Measurements from ENCODE around the gene HMCES.
A peak's percentile ranks its signal among the peaks of the same experiment; 100 is the strongest.

HMCES gene

DNA sequence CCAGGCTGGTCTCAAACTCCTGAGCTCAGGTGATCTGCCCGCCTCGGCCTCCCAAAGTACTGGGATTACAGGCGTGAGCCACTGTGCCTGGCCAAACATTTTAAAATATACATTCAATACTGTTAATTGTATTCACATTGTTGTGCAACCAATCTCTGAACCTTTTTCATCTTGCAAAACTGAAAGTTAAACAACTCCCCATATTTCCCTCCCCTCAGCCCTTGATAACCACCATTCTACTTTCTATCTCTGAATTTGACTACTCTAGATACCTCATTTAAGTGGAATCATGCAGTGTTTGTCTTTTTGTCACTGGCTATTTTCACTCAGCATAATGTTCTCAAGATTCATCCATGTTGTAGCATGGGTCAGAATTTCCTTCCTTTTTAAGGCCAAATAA, 30.0 kb downstream of the HMCES start:
- peaks cover 33% of the 10 kb centered on the region for H3K36me3 Mint-ChIP-seq
- peaks cover 43% of the 10 kb centered on the region for H3K4me1 Mint-ChIP-seq
- ATAC-seq = peak; percentile 22
- no peak for DNase-seq (ENCODE audit: low spot score in 2 of 2)
- no peak overlapping the region for H3K27ac Mint-ChIP-seq
- H3K9me3 Mint-ChIP-seq = no peaks in the 10 kb centered on the region
- H3K4me3 Mint-ChIP-seq = no peak overlapping the region

DNA sequence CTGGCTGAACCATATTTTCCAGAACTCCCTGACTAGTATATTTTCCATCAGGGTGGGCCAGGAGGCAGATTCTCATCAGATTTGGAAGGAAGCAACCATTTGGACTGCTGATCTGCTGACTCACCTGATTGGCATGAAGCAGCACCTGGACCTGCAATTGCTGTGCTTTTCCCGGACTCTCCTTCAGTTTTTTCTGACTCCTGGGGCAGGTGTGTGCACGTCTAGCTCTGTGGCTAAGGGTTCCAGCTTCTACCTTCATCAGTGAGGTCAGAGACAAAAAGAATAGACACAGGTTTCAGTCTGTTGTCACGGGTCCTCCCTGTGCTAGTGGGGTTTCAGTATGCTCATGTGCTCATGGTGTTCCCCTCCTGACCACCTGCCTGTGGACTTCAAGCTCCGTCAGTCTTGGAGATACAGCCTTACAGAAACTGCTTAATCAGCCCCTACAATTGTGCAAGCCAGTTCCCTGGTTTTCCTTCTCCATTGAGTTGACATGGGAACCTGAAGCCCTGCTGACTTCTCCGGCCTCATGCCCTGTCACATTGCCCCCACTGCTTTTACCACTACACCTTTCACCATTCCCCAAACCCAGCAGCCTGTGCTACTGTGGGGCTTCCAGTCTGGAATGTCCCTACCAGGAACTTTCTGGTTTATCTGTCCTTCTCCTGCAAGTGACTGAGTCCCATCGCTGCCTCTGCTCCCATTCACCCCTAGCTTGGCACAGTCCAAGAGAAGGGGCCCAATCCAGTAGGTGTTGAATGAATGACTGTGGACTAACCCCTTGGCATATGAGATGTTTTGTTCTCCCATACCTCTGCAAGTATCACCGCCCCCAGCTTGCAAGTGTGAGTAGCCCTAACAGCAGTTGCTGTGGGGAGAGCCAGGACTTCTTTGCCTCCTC, 31.7 kb downstream of the HMCES start:
- no peak for DNase-seq (ENCODE audit: low spot score in 2 of 2)
- H3K4me1 Mint-ChIP-seq = peaks cover 48% of the 10 kb centered on the region
- H3K9me3 Mint-ChIP-seq = no peaks in the 10 kb centered on the region
- ATAC-seq = no peak
- H3K27ac Mint-ChIP-seq = peak overlapping the region; percentile 38
- H3K36me3 Mint-ChIP-seq = peaks cover 32% of the 10 kb centered on the region
- H3K4me3 Mint-ChIP-seq = no peak overlapping the region

DNA sequence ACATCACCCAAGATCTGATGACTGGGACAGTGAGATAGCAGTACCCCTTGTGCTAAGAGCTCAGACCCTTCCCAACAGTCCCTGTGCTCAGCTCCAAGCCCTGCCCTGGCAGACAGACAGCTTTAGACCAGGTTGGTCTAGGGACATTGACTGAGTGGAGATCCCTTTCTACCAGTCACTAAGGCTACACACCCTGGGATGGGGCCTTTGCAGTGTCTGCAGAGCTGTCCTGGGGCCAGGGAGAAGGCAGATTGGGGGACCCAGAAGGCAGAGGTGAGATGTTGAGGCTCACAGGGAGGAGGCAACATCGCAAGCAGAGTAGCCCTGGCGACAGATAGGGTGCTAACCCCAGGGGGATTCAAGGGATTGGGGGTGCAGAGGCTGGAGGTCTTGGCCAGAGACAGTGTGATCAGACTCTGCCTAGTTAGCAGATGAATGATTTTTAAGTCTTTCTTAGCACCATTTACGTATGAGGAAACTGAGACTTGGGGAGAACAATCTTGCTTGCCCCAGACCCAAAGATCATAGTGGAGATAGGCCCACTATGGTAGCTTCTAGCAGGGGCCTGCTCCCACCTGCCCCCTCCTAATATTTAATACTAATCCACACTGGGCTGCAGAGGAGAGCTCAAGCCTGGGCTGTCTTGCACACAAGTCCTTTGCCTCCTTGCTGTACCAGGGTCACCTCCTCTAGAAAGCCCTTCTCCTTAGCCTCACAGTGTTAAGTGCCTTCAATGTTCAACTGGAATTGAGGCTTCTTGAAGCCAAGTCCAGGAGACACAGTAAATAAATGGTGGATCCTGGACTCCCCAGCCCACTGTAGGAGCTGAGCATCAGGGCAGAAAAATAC, 32.6 kb downstream of the HMCES start:
- Mint-ChIP-seq H3K9me3 (no peaks in the 10 kb centered on the region), H3K4me3 (peak overlapping the region; percentile 2), H3K27ac (peak overlapping the region; percentile 96), H3K4me1 (peaks cover 53% of the 10 kb centered on the region), H3K36me3 (peaks cover 32% of the 10 kb centered on the region)
- DNase-seq (ENCODE audit: low spot score in 2 of 2) (no peak), ATAC-seq (no peak)

DNA sequence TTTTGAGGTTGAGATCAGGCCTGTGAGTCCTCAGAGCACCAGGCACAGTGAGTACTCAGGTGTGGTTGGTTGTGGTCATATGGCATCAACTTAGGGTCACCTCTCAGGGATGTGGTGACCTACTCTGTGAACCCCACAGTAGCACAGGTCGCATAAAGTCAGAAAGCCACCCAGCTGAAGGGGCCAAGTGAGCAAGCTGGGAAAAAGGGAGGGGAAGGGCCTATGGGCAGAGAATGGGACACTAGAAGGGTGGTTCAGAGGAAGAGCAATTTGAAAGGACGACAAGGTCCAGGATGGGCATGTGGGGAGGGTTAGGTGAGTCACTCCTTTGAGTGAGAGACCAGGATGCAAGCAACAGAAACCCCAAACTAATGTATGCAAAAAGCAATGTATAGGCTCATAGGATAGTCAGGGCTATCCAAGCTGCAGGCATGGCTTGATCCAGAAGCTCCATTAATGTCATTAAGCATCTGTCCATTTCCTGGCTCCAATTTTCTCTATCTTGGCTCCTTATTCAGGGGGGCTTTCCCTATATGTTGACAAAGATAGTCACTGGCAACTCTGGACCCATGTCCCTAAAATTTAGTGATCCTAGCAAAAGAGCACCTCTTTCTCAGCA, 33.5 kb downstream of the HMCES start:
- DNase-seq (ENCODE audit: low spot score in 2 of 2) = peak in 1 of 2 donors; percentile 57
- Mint-ChIP-seq H3K36me3 (peaks cover 30% of the 10 kb centered on the region), H3K27ac (peak overlapping the region; percentile 96), H3K4me1 (peaks cover 55% of the 10 kb centered on the region), H3K4me3 (peak overlapping the region; percentile 2), H3K9me3 (no peaks in the 10 kb centered on the region)
- ATAC-seq = peak; percentile 58

DNA sequence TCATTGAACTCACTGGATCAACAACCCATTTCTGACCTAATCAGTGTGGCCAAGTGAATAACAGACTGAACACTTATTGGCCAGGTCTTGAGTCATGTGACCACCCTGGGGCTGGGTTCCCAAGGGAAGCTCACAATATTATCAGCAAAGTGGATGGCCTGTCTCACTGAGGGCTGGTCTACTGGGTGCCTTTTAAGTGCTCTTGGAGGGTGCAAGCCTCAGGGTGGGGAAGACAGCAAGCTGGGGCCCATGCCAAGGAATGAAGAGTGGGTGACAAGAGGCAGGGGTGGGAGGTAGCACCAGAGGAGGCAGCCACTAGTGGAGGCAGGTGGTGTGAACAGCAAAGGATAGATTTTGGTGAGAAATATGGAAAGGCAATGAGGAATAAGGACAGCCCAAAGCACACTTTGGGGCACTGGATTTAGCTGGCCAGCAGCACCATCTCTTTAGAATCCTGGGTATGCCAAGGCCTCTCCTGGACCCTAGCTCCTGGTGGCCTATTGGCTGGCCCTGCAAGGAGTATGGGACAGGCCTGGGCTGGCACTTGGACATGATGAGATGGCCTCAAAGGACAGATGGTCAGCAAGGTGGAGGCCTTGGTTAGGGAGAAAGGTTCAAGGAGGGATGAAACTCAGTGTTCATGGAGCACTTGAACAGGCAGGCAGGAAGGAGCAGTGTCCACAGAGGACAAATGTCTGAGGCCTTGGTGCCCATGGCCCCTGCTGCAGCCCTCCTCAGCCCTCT, 34.2 kb downstream of the HMCES start:
- peak overlapping the region; percentile 96 for H3K27ac Mint-ChIP-seq
- no peaks in the 10 kb centered on the region for H3K9me3 Mint-ChIP-seq
- H3K4me3 Mint-ChIP-seq = peak overlapping the region; percentile 90
- ATAC-seq = no peak
- peaks cover 30% of the 10 kb centered on the region for H3K36me3 Mint-ChIP-seq
- H3K4me1 Mint-ChIP-seq = peaks cover 63% of the 10 kb centered on the region
- DNase-seq (ENCODE audit: low spot score in 2 of 2) = no peak

DNA sequence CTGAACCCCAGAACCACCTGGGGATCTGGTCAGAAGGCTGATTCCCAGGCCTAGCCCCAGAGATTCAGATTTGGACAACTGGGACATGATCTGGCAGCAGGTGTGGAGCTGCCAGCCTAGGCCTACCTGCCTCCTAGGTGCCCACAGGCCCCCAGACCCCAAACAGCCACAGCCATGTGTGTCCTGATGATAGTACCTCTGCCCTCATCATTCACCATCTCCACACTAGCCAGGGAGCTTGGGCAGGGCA, 34.7 kb downstream of the HMCES start:
- peak in 1 of 2 donors; percentile 63 for DNase-seq (ENCODE audit: low spot score in 2 of 2)
- Mint-ChIP-seq H3K4me1 (peaks cover 64% of the 10 kb centered on the region), H3K27ac (peak overlapping the region; percentile 96), H3K36me3 (peaks cover 30% of the 10 kb centered on the region), H3K4me3 (peak overlapping the region; percentile 90), H3K9me3 (no peaks in the 10 kb centered on the region)
- no peak for ATAC-seq

DNA sequence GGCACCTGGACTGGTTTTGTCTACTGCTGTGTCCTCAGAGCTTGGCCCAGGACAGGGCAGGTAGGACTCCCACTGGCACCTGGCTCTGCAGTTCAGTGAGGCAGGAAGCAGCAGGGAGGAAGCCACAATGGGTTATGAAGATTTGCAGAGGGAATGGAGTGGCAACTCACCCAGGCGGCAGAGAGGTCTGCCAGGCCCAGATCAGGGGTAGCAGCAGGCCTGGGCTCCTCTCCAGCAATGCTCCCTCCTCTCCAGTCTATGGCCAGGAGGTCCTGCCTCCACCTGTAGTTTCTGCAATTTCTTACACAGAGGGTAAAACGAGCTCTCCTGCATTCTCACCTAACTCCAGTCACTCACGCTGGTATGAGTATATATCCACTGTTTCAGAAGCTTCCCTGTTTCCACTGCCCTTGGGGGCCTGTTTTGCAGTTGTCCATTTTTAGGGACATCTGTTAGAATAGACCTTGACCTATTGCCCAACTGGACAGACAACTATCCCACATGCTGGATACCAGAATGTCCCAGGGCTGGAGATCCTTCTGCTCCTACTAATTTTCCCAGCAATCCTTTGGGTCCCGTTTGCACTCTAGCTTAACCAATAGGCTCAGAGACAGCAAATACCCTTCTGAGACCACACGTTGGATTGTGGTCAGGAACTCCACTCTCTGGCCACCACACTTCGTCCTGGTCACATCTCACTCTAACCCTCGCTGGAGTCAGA, 35.2 kb downstream of the HMCES start:
- Mint-ChIP-seq H3K9me3 (no peaks in the 10 kb centered on the region), H3K27ac (peak overlapping the region; percentile 96), H3K36me3 (peaks cover 30% of the 10 kb centered on the region), H3K4me3 (peak overlapping the region; percentile 90), H3K4me1 (peaks cover 59% of the 10 kb centered on the region)
- DNase-seq (ENCODE audit: low spot score in 2 of 2) (peak in 1 of 2 donors; percentile 58), ATAC-seq (peak; percentile 1)

DNA sequence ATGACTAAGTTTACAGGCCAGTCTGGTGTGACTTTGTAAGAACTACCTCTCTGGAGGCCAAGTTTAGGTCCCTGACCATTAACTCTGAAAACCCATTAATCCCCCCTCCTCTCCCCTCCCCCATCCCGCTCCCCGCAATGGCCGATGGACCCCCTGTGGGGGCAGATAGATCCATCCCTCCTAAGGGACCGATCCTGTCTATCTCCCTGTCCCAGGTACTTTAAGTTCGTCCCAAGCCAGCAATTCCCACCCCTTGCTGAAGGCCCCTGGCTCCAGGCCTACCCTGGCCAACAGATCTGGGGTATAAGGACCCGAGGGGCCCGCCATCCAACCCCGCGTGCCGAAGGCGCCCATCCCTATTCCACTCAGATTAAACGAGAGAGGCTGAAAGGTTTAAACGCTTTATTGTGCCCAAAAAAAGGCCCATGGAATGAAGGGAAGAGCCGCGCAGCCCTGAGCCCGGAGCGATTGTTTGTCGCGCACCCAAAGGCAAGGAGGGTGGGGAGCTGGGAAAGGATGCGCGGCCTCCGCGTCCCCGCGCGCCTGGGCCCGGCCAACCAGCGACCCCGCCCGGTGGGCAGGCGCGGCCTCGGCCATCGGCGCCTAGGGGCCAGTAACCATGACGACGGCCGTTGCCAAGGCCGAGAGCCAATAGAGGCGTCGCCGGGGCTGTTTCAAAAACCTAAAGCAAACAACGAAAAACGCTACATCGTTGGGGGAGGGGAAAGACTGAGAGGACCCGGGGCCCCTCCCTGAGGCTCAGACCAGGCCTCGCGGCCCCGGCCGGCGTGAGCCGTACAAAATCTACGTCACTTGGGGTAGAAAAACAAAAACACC, 35.9 kb downstream of the HMCES start:
- Mint-ChIP-seq H3K9me3 (no peaks in the 10 kb centered on the region), H3K27ac (peak overlapping the region; percentile 96), H3K4me3 (peak overlapping the region; percentile 90), H3K36me3 (peaks cover 30% of the 10 kb centered on the region), H3K4me1 (peaks cover 57% of the 10 kb centered on the region)
- peak in 1 of 2 donors; percentile 52 for DNase-seq (ENCODE audit: low spot score in 2 of 2)
- peak; percentile 43 for ATAC-seq

DNA sequence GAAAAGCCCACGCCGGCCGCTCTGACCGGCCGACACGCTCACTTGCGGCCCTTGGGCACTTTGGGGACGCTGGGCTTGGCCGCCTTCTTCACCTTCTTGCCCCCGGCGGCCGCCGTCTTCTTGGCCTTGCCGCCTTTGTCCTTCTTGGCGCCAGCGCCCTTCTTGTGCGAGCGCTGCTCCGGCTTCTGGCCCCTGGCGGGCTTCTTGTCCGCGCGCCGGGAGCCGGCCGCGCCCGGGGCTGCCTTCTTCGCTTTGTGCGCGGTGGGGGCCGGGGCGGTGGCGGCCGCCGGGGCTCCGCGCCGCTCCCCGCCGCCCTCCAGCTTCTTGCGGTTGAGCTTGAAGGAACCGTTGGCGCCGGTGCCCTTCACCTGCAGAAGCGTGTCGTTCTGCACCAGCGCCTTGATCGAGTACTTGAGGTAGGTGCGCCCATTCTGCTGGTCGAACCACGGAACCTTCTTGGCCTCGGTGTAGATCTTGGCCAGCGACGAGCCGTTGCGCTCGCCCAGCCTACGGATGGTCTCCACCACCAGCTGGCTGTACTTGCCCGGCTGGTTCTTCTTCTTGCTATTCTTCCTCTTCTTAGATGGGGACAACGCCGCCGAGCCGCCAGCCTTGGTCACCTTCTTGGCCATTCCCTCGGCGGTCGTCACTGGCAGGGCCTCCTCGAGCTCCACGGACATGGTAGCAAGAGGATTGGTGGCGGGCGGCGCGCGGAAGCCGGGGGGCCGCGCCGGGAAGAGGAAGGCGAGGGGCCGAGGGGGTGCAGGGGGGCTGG, 36.7 kb downstream of the HMCES start:
- Mint-ChIP-seq H3K9me3 (no peaks in the 10 kb centered on the region), H3K27ac (peak overlapping the region; percentile 96), H3K4me3 (peak overlapping the region; percentile 90), H3K4me1 (peaks cover 57% of the 10 kb centered on the region), H3K36me3 (peaks cover 30% of the 10 kb centered on the region)
- ATAC-seq (peak; percentile 1), DNase-seq (ENCODE audit: low spot score in 2 of 2) (peak; percentile 26 to 82)

DNA sequence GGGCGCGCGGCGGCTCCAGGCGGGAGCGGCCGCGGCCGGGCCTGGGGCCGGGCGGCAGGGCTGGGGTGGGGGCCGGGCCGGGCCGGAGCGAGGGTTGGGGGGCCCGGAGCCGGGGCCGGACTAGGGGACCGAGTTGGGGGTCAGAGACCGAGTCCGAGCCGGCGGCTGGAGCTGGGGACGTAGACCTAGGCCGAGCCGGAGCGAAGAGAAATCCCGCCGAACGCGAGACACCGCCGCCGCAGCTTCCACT, 37.3 kb downstream of the HMCES start:
- ATAC-seq (no peak), DNase-seq (ENCODE audit: low spot score in 2 of 2) (no peak)
- Mint-ChIP-seq H3K9me3 (no peaks in the 10 kb centered on the region), H3K4me1 (peaks cover 51% of the 10 kb centered on the region), H3K4me3 (peak overlapping the region; percentile 90), H3K27ac (peak overlapping the region; percentile 96), H3K36me3 (peaks cover 30% of the 10 kb centered on the region)

DNA sequence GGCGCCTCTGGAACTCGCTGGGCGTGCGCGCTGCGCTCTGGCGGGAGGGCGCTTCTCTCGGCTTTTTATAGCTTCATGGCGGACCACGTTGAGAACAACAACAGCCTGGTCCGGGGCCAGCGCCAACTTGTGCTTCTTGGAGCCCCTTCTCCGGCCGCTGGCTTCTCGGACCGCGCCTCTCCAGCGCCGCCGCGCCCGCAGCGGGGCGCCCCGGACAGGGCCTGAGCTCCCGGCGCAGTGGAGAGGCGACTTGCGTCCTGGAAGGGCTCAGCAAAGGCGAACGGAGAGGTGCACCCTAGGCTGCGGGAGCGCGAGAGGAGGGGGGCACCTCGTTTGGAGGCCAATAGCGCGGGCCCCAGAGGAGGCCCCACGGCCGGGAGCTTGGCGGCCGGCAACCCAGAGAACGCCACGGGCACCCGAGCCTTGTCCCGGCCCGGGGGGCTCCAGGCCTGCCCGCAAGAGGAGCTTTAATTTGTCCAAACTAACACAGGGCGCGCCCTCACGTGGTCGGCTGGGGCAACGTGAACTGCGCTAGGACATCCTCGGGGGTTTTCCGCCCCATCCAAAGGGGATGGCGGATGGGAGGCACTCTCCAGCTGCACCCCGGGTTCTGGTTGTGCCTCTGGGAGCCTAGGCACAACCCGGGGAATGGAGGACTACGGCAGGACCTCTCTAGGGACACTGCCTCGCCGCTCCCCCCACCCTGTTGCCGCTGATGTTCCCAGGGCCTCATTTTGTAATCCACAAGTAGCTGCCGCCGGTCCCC, 37.8 kb downstream of the HMCES start:
- no peaks in the 10 kb centered on the region for H3K9me3 Mint-ChIP-seq
- ATAC-seq = peak; percentile 55
- H3K4me1 Mint-ChIP-seq = peaks cover 47% of the 10 kb centered on the region
- H3K27ac Mint-ChIP-seq = peak overlapping the region; percentile 96
- peak; percentile 93 to 99 for DNase-seq (ENCODE audit: low spot score in 2 of 2)
- H3K36me3 Mint-ChIP-seq = peaks cover 30% of the 10 kb centered on the region
- H3K4me3 Mint-ChIP-seq = peak overlapping the region; percentile 90

DNA sequence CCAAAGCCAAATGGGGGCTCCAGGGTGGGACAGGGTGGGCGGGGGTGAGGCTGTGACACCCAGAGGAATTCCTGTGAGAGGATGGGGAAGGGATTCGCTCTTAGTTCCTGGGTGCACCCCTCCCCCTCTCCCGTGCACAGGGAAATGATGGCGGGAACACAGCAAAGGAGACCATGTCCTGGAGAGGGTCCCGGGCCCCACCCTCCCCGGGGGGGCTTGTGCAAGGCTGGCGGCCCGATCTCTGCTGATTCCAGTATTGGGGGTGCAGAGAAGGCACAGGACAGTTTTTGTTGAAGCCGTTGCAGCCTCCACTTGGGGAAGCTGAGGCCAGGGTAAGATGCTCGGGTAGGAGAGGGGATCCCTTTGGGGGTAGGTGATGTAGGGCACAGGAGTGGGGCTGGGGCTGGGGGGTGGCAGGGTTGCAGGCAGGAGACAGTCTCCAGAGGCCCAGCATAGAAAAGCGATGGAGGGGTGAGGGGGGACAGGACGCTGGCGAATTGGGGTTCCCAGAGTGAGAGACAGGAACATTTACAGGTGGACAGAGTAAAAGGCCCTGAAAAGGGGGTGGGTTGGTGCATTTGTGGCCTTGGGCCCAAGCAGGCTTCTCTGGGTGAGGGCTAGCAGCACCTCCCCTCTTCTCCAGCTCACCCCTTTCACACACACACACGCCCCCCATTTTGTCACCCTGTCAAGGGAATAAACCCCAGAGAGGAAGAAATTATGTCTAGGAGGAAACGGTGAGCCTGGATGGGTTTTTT, 38.5 kb downstream of the HMCES start:
- ATAC-seq (no peak), DNase-seq (ENCODE audit: low spot score in 2 of 2) (no peak)
- Mint-ChIP-seq H3K36me3 (peaks cover 30% of the 10 kb centered on the region), H3K27ac (peak overlapping the region; percentile 96), H3K9me3 (no peaks in the 10 kb centered on the region), H3K4me1 (peaks cover 41% of the 10 kb centered on the region), H3K4me3 (peak overlapping the region; percentile 90)
